Measurements from ENCODE around the gene CENPK.

- TF ChIP-seq POLR2A (IDR thresholded peaks at IDR 0.05) = no peak
- TF ChIP-seq, protein P1, sequence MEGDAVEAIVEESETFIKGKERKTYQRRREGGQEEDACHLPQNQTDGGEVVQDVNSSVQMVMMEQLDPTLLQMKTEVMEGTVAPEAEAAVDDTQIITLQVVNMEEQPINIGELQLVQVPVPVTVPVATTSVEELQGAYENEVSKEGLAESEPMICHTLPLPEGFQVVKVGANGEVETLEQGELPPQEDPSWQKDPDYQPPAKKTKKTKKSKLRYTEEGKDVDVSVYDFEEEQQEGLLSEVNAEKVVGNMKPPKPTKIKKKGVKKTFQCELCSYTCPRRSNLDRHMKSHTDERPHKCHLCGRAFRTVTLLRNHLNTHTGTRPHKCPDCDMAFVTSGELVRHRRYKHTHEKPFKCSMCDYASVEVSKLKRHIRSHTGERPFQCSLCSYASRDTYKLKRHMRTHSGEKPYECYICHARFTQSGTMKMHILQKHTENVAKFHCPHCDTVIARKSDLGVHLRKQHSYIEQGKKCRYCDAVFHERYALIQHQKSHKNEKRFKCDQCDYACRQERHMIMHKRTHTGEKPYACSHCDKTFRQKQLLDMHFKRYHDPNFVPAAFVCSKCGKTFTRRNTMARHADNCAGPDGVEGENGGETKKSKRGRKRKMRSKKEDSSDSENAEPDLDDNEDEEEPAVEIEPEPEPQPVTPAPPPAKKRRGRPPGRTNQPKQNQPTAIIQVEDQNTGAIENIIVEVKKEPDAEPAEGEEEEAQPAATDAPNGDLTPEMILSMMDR (IDR thresholded peaks at IDR 0.05) = no peak
- TF ChIP-seq EP300 (IDR thresholded peaks at IDR 0.05) = peak in 1 of 2 donors; percentile 43
Measured at GRCh38 chr5:65480306-65480865, 82.6 kb downstream of the CENPK start.

All from tibial nerve (tissue), 4 donors.